ENCODE data around the gene TNFSF12. TPM values are rescaled to one million over a fixed set of nuclear protein-coding genes. Genes with fewer than 3 reads are reported as not detected.
A peak's percentile ranks its signal among the peaks of the same experiment; 100 is the strongest.

Gene TNFSF12
- total RNA-seq, 1 donor from 2014 or later, result 60.6 TPM

DNA sequence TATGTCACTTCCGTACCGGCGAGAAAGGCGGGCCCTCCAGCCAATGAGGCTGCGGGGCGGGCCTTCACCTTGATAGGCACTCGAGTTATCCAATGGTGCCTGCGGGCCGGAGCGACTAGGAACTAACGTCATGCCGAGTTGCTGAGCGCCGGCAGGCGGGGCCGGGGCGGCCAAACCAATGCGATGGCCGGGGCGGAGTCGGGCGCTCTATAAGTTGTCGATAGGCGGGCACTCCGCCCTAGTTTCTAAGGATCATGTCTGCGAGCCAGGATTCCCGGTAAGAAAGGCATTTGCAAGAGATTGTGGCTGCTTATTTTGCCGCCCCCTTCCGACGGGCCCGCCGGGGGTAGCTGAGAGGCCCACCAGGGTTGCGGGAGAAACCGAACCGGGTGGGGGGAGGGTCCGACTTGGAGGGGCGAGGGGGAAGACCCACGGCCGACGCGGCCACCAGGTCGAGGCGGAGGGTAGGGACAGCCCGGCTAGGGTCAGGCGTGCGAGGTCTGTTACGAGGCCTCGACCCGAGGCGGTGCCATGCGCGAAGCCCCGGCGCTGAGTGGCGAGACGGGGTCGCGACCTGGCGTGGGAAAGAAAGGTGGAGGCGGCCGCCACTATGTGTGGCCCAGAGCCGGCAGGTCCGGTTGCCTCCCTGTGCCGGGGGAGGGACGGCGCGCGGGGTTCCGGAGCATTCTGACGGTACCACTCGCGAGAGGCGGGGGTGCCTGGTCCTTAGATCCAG lies 23.9 kb downstream of the TNFSF12 start:
- H3K36me3 ChIP-seq, result peaks cover 6 to 57% of the 10 kb centered on the region in 2 donors
- peaks cover 32% of the 10 kb centered on the region for H3K4me1 ChIP-seq
- H3K4me3 ChIP-seq, result peak overlapping the region; percentile 97 to 100
- intact Hi-C loops (cut with DNase I), result no loop called here
- H3K27ac ChIP-seq, result peak overlapping the region; percentile 99
- peak; percentile 100 for DNase-seq (ENCODE audit: extremely low spot score in 2 of 2)
- no peaks in the 10 kb centered on the region for H3K9me3 ChIP-seq
- no peaks in the 10 kb centered on the region for H3K27me3 ChIP-seq
- TF ChIP-seq POLR2A (IDR thresholded peaks at IDR 0.05) (peak; percentile 79 to 98), POLR2AphosphoS5 (IDR thresholded peaks at IDR 0.05; ENCODE audit: insufficient read depth in 1 of 2, low read depth in 1 of 2) (peak; percentile 99)
- TF ChIP-seq, protein P1, sequence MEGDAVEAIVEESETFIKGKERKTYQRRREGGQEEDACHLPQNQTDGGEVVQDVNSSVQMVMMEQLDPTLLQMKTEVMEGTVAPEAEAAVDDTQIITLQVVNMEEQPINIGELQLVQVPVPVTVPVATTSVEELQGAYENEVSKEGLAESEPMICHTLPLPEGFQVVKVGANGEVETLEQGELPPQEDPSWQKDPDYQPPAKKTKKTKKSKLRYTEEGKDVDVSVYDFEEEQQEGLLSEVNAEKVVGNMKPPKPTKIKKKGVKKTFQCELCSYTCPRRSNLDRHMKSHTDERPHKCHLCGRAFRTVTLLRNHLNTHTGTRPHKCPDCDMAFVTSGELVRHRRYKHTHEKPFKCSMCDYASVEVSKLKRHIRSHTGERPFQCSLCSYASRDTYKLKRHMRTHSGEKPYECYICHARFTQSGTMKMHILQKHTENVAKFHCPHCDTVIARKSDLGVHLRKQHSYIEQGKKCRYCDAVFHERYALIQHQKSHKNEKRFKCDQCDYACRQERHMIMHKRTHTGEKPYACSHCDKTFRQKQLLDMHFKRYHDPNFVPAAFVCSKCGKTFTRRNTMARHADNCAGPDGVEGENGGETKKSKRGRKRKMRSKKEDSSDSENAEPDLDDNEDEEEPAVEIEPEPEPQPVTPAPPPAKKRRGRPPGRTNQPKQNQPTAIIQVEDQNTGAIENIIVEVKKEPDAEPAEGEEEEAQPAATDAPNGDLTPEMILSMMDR (IDR thresholded peaks at IDR 0.05), result no peak

DNA sequence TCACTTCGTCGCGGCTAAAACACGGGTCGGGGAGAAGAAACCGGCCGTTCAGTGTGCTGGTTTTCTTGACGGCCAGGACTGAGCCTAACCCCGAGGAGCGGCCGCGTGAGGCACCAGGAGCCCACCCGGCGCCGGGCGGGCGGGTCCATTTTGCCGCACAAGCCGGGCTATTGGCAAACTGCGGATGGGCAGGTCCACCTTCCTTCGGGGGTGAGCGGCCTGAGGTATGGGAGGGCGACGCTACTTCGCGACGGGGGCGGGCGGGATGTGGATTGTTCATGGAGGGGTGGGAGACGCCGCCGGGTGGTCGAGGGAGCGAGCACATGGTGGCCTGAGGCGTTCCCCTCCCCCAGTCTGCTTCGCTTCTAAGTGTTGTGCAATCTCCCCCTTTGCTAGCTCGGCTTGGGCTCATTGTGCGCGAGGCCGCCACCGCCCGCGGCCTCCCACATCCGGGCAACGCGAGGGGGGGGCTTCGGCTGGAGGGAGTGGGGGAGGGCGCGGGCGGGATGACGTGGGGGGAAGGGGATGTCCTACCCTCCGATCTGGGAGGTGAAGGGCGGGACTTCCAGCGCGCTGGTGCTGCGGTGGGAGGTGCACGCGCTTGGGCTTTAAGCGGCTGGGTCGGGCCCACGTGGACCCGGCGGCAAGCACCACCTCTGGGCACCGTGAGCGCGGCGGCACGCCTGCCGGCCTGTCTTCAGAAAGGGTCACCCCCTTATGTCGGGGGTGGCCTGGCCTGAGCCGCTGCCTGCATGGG lies 24.6 kb downstream of the TNFSF12 start:
- Histone ChIP-seq H3K36me3 (peaks cover 6 to 65% of the 10 kb centered on the region in 2 donors), H3K4me1 (peaks cover 32% of the 10 kb centered on the region)
- TF ChIP-seq POLR2A (IDR thresholded peaks at IDR 0.05) (no peak), POLR2AphosphoS5 (IDR thresholded peaks at IDR 0.05; ENCODE audit: insufficient read depth in 1 of 2, low read depth in 1 of 2) (peak; percentile 29 to 88)

DNA sequence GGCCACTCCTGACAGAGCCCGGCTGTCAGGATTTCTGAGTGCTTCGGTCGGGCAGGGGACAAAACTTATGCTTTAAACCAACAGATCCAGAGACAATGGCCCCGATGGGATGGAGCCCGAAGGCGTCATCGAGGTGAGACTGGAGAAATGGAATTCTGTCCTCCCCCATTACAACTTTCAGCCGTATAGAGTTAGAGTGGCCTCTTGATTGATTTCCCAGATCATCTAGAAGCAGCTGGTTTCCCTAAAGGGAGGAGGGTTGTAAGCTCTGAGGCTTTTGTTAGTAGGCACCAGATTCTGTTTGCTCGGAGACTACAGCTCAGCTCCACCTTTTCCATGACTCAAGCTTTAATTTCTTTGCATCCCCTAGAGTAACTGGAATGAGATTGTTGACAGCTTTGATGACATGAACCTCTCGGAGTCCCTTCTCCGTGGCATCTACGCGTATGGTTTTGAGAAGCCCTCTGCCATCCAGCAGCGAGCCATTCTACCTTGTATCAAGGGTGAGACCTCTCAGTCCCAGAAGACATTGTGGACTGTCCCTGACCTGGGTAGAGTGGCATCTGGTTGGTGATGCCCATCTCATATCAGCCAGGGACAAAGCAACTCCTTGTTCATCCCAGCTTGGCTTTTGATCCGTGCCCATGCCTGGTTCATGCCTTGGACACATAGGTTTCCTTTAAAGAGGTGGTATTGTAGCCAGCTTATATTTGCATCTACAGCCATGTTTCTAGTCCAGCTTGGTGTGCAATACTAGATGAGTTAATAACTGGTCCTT lies 25.5 kb downstream of the TNFSF12 start:
- Histone ChIP-seq H3K27ac (peak overlapping the region; percentile 99), H3K4me1 (peaks cover 41% of the 10 kb centered on the region)

More for the DNA sequence above, 24.6 kb downstream of the TNFSF12 start:
- DNase-seq (ENCODE audit: extremely low spot score in 2 of 2), result peak in 1 of 2 donors; percentile 95
- no peaks in the 10 kb centered on the region for H3K9me3 ChIP-seq
- H3K27ac ChIP-seq, result peak overlapping the region; percentile 99
- intact Hi-C loops (cut with DNase I), result no loop called here
- peak overlapping the region; percentile 97 to 100 for H3K4me3 ChIP-seq
- H3K27me3 ChIP-seq, result no peaks in the 10 kb centered on the region

DNA sequence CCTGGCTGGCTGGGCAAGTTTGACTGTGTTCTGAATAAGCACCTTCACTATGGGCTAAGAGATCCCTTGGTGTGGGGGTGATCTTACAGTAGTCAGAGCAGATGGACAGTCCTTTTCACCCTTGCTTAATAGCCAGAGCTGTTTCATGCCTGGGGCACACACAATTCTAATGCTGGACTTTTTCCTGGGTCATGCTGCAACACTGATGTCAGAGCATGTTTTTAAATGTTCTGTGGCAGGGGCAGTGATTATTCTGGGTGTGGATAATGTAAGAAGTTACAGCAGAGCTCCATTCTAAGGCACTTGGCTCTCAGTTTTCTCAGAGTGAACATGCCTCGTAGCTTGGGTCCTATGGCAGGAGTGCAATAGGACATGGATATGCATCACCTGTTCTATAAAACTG lies 26.6 kb downstream of the TNFSF12 start:
- intact Hi-C loops (cut with DNase I), result loop anchor here (5.0 kb wide), 1 partner anchor 267 kb away; no protein-coding TSS in a partner anchor
- Histone ChIP-seq H3K27ac (no peak overlapping the region), H3K36me3 (peaks cover 6 to 59% of the 10 kb centered on the region in 2 donors), H3K4me3 (no peak overlapping the region), H3K4me1 (peaks cover 52% of the 10 kb centered on the region), H3K9me3 (no peaks in the 10 kb centered on the region), H3K27me3 (no peaks in the 10 kb centered on the region)
- TF ChIP-seq POLR2A (IDR thresholded peaks at IDR 0.05), result no peak
- TF ChIP-seq POLR2AphosphoS5 (IDR thresholded peaks at IDR 0.05; ENCODE audit: insufficient read depth in 1 of 2, low read depth in 1 of 2), result no peak
- TF ChIP-seq, protein P1 (IDR thresholded peaks at IDR 0.05), result no peak
- peak in 1 of 2 donors; percentile 64 for DNase-seq (ENCODE audit: extremely low spot score in 2 of 2)

More for the DNA sequence above, 25.5 kb downstream of the TNFSF12 start:
- Histone ChIP-seq H3K36me3 (peaks cover 6 to 70% of the 10 kb centered on the region in 2 donors), H3K27me3 (no peaks in the 10 kb centered on the region), H3K4me3 (peak overlapping the region; percentile 97 to 100), H3K9me3 (no peaks in the 10 kb centered on the region)
- TF ChIP-seq, protein P1 (IDR thresholded peaks at IDR 0.05), result no peak
- TF ChIP-seq POLR2AphosphoS5 (IDR thresholded peaks at IDR 0.05; ENCODE audit: insufficient read depth in 1 of 2, low read depth in 1 of 2) (no peak), POLR2A (IDR thresholded peaks at IDR 0.05) (no peak)
- intact Hi-C loops (cut with DNase I), result no loop called here
- DNase-seq (ENCODE audit: extremely low spot score in 2 of 2), result peak in 1 of 2 donors; percentile 88

DNA sequence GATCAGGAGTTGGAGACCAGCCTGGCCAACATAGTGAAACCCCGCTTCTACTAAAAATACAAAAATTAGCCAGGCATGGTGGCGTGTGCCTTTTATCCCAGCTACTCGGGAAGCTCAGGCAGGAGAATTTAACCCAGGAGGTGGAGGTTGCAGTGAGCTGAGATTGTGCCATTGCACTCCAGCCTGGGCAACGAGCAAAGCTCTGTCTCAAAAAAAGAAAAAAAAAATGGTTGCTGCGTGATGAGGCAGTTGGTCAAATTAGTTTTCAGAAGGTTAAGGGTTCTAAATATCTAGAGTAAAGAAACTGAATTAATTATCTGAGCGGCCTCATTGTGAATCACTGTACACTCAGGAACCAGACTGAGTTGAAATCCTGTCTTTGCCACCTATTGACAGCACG lies 27.1 kb downstream of the TNFSF12 start:
- intact Hi-C loops (cut with DNase I), result loop anchor here (5.0 kb wide), 1 partner anchor 266 kb away; no protein-coding TSS in a partner anchor
- TF ChIP-seq POLR2AphosphoS5 (IDR thresholded peaks at IDR 0.05; ENCODE audit: insufficient read depth in 1 of 2, low read depth in 1 of 2) (no peak), POLR2A (IDR thresholded peaks at IDR 0.05) (no peak)
- TF ChIP-seq, protein P1 (IDR thresholded peaks at IDR 0.05), result no peak
- Histone ChIP-seq H3K4me3 (no peak overlapping the region), H3K27me3 (no peaks in the 10 kb centered on the region), H3K9me3 (no peaks in the 10 kb centered on the region), H3K27ac (no peak overlapping the region), H3K36me3 (peaks cover 6 to 54% of the 10 kb centered on the region in 2 donors), H3K4me1 (peaks cover 57% of the 10 kb centered on the region)
- DNase-seq (ENCODE audit: extremely low spot score in 2 of 2), result no peak
